CD4-positive, alpha-beta T cell treated with Interferon gamma for 1 hour (primary cell): ENCODE results near the gene ZNF74.
"Not testable (repeated sequence)": the region's sequence is repeated elsewhere in the genome, so short reads cannot be mapped to it uniquely, and the experiment has no call there.

Experiments used
- DNase-seq: peaks from one replicate; pipeline ENCODE4 v3.0.0-alpha.2; 2020

The ZNF74 gene

GRCh38 chr22:20393705-20394476 is at the start of gene ZNF74:
Gene ZNF74 (plus strand): TSS chr22:20394151. CDS start chr22:20394629, 478 bp downstream.
- peak; percentile 86 for DNase-seq

DNA sequence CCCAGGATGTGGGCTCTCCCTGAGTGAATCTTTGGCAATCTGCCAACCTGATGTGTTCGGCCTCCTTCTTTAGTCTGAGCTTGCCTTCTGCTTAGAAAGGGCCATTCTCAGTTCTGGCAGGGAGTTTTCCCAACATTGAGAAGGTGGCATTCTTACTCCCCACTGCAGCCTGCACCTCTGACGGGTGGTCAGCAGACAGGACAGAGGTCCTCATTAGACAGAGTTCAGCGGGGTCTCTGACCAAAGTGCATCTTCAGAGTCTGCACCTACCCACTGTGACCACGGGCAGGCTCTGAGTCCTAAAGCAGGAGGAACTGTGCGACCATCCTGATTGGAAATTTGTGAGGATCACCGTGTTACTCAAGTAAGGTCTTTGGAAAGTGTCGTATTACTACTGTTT is 47.4 kb upstream of the ZNF74 start:
- DNase-seq, result not testable (repeated sequence)

DNA sequence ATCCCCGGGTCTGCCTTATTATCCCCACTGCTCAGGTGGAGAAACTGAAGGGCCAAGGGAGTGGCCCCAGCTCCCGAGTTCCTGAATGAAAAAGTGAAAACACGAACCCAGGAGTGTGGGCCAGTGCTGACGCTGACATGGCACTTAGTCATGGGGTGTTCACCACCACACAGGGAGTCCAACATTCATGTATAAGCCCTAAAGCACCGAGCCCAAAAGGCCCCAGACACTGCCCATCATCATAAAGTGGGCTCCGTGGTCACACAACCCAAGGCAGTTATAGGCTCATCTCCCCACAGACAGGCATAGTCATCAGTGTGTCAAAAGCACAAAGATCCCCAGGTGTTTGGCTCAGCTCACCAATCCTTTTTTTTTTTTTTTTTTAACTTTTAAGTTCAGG is 41.4 kb upstream of the ZNF74 start:
- not testable (repeated sequence) for DNase-seq

DNA sequence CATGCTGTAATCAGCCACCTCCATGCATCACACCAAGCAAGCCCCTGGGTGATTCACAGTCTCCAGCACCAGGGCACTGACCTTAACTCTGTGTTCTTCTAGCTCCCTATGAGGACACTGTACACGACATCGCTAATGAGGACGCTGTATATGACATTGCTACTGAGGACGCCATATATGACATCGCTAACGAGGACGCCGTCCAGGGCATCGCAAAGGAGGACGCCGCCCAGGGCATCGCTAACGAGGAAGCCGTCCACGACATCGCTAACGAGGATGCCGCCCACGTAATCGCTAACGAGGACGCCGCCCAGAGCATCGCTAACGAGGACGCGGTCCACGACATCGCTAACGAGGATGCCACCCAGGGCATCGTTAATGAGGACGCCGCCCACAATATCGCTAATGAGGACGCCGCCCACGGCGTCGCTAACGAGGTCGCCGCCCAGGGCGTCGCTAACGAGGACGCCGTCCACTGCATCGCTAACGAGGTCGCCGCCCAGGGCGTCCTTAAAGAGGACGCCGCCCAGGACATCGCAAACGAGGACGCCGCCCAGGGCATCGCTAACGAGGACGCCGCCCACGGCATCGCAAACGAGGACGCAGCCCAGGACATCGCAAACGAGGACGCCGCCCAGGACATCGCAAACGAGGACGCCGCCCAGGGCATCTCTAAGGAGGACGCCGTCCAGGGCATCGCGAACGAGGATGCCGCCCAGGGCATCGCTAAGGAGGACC is 39.5 kb upstream of the ZNF74 start:
- DNase-seq, result no peak

DNA sequence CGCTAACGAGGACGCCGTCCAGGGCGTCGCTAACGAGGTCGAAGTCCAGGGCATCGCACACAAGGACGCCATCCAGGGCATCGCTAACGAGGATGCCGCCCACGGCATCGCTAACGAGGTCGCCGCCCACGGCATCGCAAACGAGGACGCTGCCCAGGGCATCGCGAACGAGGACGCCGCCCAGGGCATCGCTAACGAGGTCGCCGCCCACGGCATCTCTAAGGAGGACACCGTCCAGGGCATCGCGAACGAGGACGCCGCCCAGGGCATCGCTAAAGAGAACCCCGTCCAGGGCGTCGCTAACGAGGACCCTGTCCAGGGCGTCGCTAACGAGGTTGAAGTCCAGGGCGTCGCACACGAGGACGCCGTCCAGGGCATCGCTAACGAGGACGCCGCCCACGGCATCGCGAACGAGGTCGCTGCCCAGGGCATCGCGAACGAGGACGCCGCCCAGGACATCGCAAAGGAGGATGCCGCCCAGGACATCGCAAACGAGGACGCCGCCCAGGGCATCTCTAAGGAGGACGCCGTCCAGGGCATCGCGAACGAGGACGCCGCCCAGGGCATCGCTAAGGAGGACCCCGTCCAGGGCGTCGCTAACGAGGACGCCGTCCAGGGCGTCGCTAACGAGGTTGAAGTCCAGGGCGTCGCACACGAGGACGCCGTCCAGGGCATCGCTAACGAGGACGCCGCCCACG is 37.9 kb upstream of the ZNF74 start:
- not testable (repeated sequence) for DNase-seq

- DNase-seq, result not testable (repeated sequence)
Measured at GRCh38 chr22:20356906-20357305, 37.0 kb upstream of the ZNF74 start.

DNA sequence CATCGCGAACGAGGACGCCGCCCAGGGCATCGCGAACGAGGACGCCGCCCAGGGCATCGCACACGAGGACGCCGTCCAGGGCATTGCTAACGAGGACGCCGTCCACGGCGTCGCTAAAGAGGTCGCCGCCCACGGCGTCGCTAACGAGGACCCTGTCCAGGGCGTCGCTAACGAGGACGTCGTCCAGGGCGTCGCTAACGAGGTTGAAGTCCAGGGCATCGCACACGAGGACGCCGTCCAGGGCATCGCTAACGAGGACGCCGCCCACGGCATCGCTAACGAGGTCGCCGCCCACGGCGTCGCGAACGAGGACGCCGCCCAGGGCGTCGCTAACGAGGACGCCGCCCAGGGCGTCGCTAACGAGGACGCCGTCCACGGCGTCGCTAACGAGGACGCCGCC is 36.0 kb upstream of the ZNF74 start:
- not testable (repeated sequence) for DNase-seq

GRCh38 chr22:20358503-20359239 is 35.3 kb upstream of the ZNF74 start:
- not testable (repeated sequence) for DNase-seq

DNA sequence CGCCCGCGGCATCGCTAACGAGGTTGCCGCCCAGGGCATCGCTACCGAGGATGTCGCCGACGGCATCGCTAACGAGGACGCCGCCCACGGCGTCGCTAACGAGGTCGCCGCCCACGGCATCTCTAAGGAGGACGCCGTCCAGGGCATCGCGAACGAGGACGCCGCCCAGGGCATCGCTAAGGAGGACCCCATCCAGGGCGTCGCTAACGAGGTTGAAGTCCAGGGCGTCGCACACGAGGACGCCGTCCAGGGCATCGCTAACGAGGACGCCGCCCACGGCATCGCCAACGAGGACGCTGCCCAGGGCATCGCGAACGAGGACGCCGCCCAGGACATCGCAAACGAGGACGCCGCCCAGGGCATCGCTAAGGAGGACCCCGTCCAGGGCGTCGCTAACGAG is 33.7 kb upstream of the ZNF74 start:
- DNase-seq, result not testable (repeated sequence)

DNA sequence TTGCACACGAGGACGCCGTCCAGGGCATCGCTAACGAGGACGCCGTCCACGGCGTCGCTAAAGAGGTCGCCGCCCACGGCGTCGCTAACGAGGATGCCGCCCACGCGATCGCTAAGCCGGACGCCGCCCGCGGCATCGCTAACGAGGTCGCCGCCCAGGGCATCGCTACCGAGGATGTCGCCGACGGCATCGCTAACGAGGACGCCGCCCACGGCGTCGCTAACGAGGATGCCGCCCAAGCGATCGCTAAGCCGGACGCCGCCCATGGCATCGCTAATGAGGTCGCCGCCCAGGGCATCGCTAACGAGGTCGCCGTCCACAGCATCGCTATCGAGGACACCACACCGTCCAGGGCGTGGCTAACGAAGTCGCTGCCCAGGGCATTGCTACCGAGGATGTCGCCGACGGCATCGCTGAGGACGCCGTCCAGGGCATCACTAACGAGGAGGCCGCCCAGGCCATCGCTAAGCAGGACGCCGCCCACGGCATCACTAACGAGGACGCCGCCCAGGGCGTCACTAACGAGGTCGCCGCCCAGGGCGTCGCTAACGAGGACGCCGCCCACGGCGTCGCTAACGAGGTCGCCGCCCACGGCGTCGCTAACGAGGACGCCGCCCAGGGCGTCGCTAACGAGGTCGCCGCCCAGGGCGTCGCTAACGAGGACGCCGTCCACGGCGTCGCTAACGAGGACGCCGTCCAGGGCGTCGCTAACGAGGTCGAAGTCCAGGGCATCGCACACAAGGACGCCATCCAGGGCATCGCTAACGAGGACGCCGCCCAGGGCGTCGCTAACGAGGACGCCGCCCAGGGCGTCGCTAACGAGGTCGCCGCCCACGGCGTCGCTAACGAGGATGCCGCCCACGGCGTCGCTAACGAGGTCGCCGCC is 32.8 kb upstream of the ZNF74 start:
- not testable (repeated sequence) for DNase-seq

GRCh38 chr22:20361752-20362229 is 32.2 kb upstream of the ZNF74 start:
- DNase-seq, result not testable (repeated sequence)

DNA sequence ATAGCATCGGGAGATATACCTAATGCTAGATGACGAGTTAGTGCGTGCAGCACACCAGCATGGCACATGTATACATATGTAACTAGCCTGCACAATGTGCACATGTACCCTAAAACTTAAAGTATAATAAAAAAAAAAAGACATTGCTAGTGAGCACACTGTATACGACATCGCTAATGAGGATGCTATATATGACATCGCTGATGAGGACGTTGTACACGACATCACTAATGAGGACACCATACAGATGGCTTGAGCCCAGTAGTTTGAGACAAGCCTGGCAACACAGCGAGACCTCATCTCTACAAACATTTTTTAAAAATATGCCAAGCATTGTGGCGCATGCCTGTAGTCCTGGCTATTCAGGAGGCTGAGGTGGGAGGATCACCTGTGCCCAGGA is 31.5 kb upstream of the ZNF74 start:
- DNase-seq, result not testable (repeated sequence)

- not testable (repeated sequence) for DNase-seq
Measured at GRCh38 chr22:20364335-20365260, 29.4 kb upstream of the ZNF74 start.

GRCh38 chr22:20366841-20367240 is 27.1 kb upstream of the ZNF74 start:
- DNase-seq, result not testable (repeated sequence)

- not testable (repeated sequence) for DNase-seq
Measured at GRCh38 chr22:20368875-20369274, 25.1 kb upstream of the ZNF74 start.

DNA sequence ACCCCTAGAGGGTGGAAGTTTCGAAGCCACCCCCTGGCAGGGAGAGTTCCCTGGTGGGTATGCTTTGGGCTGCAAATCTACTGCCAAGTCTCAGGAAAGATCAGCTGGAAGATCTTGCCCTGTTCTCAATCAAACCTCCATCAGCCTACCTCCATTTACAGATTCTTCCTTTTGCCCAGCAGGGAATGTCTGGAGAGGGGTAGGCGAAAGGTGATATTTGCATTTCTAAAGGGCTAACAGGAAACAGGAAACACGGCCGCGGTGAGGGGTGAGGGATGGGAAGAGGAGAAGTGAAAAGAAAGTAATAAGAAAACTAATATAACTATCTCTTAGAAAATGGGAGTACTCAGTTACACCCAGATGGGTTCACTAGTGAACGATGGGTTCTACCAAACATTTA is 22.3 kb upstream of the ZNF74 start:
- not testable (repeated sequence) for DNase-seq

- not testable (repeated sequence) for DNase-seq
Measured at GRCh38 chr22:20372406-20372854, 21.5 kb upstream of the ZNF74 start.

GRCh38 chr22:20373195-20373706 is 20.7 kb upstream of the ZNF74 start:
- DNase-seq, result not testable (repeated sequence)

GRCh38 chr22:20374130-20374529 is 19.8 kb upstream of the ZNF74 start:
- not testable (repeated sequence) for DNase-seq

DNA sequence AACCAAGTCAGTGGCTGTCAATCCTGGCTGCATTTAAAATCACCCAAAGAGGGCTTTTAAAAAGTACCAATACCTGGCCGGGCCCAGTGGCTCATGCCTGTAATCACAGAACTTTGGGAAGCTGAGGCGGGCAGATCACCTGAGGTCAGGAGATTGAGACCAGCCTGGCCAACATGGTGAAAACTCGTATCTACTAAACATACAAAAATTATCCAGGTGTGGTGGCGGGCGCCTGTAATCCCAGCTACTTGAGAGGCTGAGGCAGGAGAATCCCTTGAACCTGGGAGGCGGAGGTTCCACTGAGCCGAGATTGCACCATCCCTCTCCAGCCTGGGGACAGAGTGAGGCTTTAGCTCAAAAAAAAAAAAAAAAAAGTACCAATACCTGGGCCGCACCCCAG is 17.7 kb upstream of the ZNF74 start:
- not testable (repeated sequence) for DNase-seq
